Left ventricle myocardium superior (tissue), 1 donor: ENCODE data around the gene SPP1. TPM values are rescaled to one million over a fixed set of nuclear protein-coding genes. Genes with fewer than 3 reads are reported as not detected.

Source experiments
- ATAC-seq: fragments of 200-7000 bp; cut with Tn5 transposase; one replicate; pipeline ENCODE4 v1.9.1; 2020; ENCODE audit warnings: mild to moderate bottlenecking, moderate library complexity
- DNase-seq: peaks from one replicate; pipeline ENCODE4 v3.0.0-alpha.2; 2020
- intact Hi-C: fragments of 100-400 bp; cut with micrococcal nuclease; formaldehyde crosslinking; loops from one replicate; pipeline ENCODE4 v1.11.0; 2022
- total RNA-seq: library from RNA; stranded (reverse); fragmentation: NEBNext Ultra II Directional; extraction: Animal tissue kit (Norgen Biotek cat#: 25700); gene quantifications from one replicate; pipeline ENCODE4 v1.2.1, GENCODE V29; 2021
- donor health status: DM: no; HTN: yes; CAD: no; lungs with severe emphysema.

Gene SPP1
- total RNA-seq, 1 donor from 2014 or later, result 2.7 TPM

GRCh38 chr4:87950493-87950892, 25.0 kb upstream of the SPP1 start:
- no peak for DNase-seq
- no peak for ATAC-seq
- intact Hi-C loops, result no loop called here

GRCh38 chr4:87950936-87951511, 24.5 kb upstream of the SPP1 start:
- ATAC-seq (no peak), DNase-seq (no peak)
- intact Hi-C loops, result no loop called here

- intact Hi-C loops, result no loop called here
- DNase-seq (no peak), ATAC-seq (no peak)
These were observed 21.7 kb upstream of the SPP1 start for GRCh38 chr4:87953826-87954225.

- intact Hi-C loops, result no loop called here
- ATAC-seq, result no peak
- DNase-seq, result no peak
These were observed 19.0 kb upstream of the SPP1 start for GRCh38 chr4:87956501-87956900.

- ATAC-seq, result no peak
- DNase-seq, result no peak
- intact Hi-C loops, result no loop called here
These were observed 18.5 kb upstream of the SPP1 start for GRCh38 chr4:87957061-87957460.

- ATAC-seq (no peak), DNase-seq (no peak)
- intact Hi-C loops, result no loop called here
These were observed 13.5 kb upstream of the SPP1 start for GRCh38 chr4:87961993-87962392.

- DNase-seq (no peak), ATAC-seq (no peak)
- intact Hi-C loops, result no loop called here
These were observed 12.9 kb upstream of the SPP1 start for GRCh38 chr4:87962398-87963146.

GRCh38 chr4:87965501-87965975, 10.0 kb upstream of the SPP1 start:
- intact Hi-C loops, result no loop called here
- no peak for DNase-seq
- no peak for ATAC-seq

- ATAC-seq (no peak), DNase-seq (no peak)
- intact Hi-C loops, result no loop called here
These were observed 9.4 kb upstream of the SPP1 start for GRCh38 chr4:87966095-87966496.

GRCh38 chr4:87967193-87967592, 8.3 kb upstream of the SPP1 start:
- intact Hi-C loops, result no loop called here
- ATAC-seq (no peak), DNase-seq (no peak)

GRCh38 chr4:87970121-87970520, 5.4 kb upstream of the SPP1 start:
- no peak for ATAC-seq
- intact Hi-C loops, result loop anchor here (10.0 kb wide), 1 partner anchor 295 kb away; no protein-coding TSS in a partner anchor
- no peak for DNase-seq

GRCh38 chr4:87971866-87972265, 3.6 kb upstream of the SPP1 start:
- ATAC-seq, result no peak
- intact Hi-C loops, result loop anchor here (2.0 to 10.0 kb wide), 2 partner anchors 119 to 297 kb away; no protein-coding TSS in a partner anchor
- DNase-seq, result no peak

- ATAC-seq (peak; percentile 71), DNase-seq (peak; percentile 58)
- intact Hi-C loops, result loop anchor here (2.0 to 10.0 kb wide), 2 partner anchors 121 to 299 kb away; no protein-coding TSS in a partner anchor
These were observed 2.0 kb upstream of the SPP1 start for GRCh38 chr4:87973283-87974169.

- DNase-seq (no peak), ATAC-seq (peak; percentile 55)
- intact Hi-C loops, result loop anchor here (10.0 kb wide), 1 partner anchor 300 kb away; no protein-coding TSS in a partner anchor
These were observed 555 bp upstream of the SPP1 start for GRCh38 chr4:87974856-87975462.

- no peak for ATAC-seq
- intact Hi-C loops, result loop anchor here (10.0 kb wide), 1 partner anchor 303 kb away; no protein-coding TSS in a partner anchor
- DNase-seq, result no peak
These were observed 2.2 kb downstream of the SPP1 start for GRCh38 chr4:87977521-87978278.

- intact Hi-C loops, result loop anchor here (10.0 kb wide), 1 partner anchor 304 kb away; no protein-coding TSS in a partner anchor
- ATAC-seq, result no peak
- DNase-seq, result no peak
These were observed 3.2 kb downstream of the SPP1 start for GRCh38 chr4:87978681-87979080.

- intact Hi-C loops, result loop anchor here (10.0 kb wide), 1 partner anchor 305 kb away; no protein-coding TSS in a partner anchor
- DNase-seq, result no peak
- ATAC-seq, result no peak
These were observed 4.3 kb downstream of the SPP1 start for GRCh38 chr4:87979810-87980209.

- DNase-seq (no peak), ATAC-seq (no peak)
- intact Hi-C loops, result no loop called here
These were observed 6.0 kb downstream of the SPP1 start for GRCh38 chr4:87981486-87981885.
